ENCODE results near the gene AQP3. TPM values are rescaled to one million over a fixed set of nuclear protein-coding genes. Genes with fewer than 3 reads are reported as not detected.

The AQP3 gene
- total RNA-seq, 1 experiment from 2014 or later = 1.0 TPM

DNA sequence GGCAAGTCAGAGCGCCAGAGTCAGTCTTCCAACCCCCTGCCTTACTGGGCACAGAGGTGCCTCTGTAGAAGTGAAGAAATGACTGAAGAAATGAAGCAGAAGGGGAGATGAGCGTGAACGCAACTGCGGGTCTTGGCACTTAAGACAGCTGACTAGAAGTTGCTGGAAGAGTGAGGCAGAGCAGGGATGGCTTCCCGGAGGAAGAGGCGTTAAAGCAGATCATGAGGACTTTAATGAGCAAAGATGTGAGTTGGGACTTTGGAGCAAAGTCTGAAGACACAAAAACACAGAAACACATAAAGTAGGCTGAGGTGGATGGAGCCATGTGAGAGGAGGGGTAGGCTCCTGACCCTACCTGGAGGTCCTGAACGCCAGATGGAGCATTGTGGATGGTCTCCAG, 7.2 kb downstream of the AQP3 start:
- in situ Hi-C loops (cut with HindIII; ENCODE audit: low pct_unique_long_range_greater_than_20kb, low sequenced_read_pairs) (no loop called here), intact Hi-C loops (cut with micrococcal nuclease; ENCODE audit: unreplicated experiment) (no loop called here)
- TF ChIP-seq TCF7L2 (IDR thresholded peaks at IDR 0.05; ENCODE audit: low read depth, low read length) = no peak
- no peaks in the 10 kb centered on the region for H3K9me3 ChIP-seq (ENCODE audit: control insufficient read depth, insufficient read depth, low read depth, low read length)
- no TSS peak for BruUV-seq (replicated peaks)
- POLR2A ChIA-PET = no interaction called here
- no peaks in the 10 kb centered on the region for H3K27me3 ChIP-seq (ENCODE audit: control insufficient read depth, insufficient read depth, low read length)
- H3K36me3 ChIP-seq (ENCODE audit: control insufficient read depth, insufficient read depth, low read length) = no peaks in the 10 kb centered on the region
- CTCF ChIA-PET = no interaction called here
- no peak for ATAC-seq
- H3K4me1 ChIP-seq (ENCODE audit: control insufficient read depth, insufficient read depth, low read length) = 0 out of 2 replicates have a peak, but pooled peaks cover 3% of the 10 kb centered on the region
- H3K4me3 ChIP-seq (ENCODE audit: low read depth in 2 of 2, low read length in 2 of 2) = no peak overlapping the region
- no peak overlapping the region for H3K27ac ChIP-seq (ENCODE audit: low read length)
- DNase-seq (ENCODE audit: low read depth, low spot score) = no peak

DNA sequence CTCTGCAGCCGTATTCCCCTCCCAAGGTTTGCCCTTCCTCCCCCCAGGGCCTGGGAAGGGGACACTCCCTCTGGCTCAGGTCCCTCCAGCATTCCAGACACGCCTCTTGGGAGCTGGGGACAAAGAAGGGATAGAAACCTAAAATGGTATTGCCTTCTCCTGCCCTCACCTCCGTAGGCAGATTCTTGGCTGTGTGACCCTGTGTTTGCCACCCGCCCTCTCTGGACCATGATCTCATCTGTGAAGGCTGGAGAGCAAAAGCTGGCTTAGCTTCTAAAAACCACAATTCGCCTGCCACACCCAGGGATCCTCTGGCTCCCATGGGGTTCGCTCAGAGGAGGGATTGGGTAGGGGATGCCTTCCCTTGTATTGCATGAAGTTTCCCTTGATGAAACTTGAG, 7.7 kb downstream of the AQP3 start:
- intact Hi-C loops (cut with micrococcal nuclease; ENCODE audit: unreplicated experiment) = no loop called here

More for the DNA sequence above, 7.7 kb downstream of the AQP3 start:
- no TSS peak for BruUV-seq (replicated peaks)
- ATAC-seq = no peak
- Histone ChIP-seq H3K27ac (ENCODE audit: low read length) (no peak overlapping the region), H3K27me3 (ENCODE audit: control insufficient read depth, insufficient read depth, low read length) (no peaks in the 10 kb centered on the region), H3K4me1 (ENCODE audit: control insufficient read depth, insufficient read depth, low read length) (0 out of 2 replicates have a peak, but pooled peaks cover 3% of the 10 kb centered on the region), H3K4me3 (ENCODE audit: low read depth in 2 of 2, low read length in 2 of 2) (no peak overlapping the region), H3K36me3 (ENCODE audit: control insufficient read depth, insufficient read depth, low read length) (no peaks in the 10 kb centered on the region), H3K9me3 (ENCODE audit: control insufficient read depth, insufficient read depth, low read depth, low read length) (no peaks in the 10 kb centered on the region)
- TF ChIP-seq, protein P1, sequence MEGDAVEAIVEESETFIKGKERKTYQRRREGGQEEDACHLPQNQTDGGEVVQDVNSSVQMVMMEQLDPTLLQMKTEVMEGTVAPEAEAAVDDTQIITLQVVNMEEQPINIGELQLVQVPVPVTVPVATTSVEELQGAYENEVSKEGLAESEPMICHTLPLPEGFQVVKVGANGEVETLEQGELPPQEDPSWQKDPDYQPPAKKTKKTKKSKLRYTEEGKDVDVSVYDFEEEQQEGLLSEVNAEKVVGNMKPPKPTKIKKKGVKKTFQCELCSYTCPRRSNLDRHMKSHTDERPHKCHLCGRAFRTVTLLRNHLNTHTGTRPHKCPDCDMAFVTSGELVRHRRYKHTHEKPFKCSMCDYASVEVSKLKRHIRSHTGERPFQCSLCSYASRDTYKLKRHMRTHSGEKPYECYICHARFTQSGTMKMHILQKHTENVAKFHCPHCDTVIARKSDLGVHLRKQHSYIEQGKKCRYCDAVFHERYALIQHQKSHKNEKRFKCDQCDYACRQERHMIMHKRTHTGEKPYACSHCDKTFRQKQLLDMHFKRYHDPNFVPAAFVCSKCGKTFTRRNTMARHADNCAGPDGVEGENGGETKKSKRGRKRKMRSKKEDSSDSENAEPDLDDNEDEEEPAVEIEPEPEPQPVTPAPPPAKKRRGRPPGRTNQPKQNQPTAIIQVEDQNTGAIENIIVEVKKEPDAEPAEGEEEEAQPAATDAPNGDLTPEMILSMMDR (IDR thresholded peaks at IDR 0.05) = no peak
- TF ChIP-seq SIN3A (IDR thresholded peaks at IDR 0.05; ENCODE audit: borderline replicate concordance, insufficient read depth, low read depth, low read length) (no peak), POLR2AphosphoS5 (IDR thresholded peaks at IDR 0.05; ENCODE audit: low read depth, low read length) (no peak), TCF7L2 (IDR thresholded peaks at IDR 0.05; ENCODE audit: low read depth, low read length) (no peak)
- TF ChIP-seq, protein P2, sequence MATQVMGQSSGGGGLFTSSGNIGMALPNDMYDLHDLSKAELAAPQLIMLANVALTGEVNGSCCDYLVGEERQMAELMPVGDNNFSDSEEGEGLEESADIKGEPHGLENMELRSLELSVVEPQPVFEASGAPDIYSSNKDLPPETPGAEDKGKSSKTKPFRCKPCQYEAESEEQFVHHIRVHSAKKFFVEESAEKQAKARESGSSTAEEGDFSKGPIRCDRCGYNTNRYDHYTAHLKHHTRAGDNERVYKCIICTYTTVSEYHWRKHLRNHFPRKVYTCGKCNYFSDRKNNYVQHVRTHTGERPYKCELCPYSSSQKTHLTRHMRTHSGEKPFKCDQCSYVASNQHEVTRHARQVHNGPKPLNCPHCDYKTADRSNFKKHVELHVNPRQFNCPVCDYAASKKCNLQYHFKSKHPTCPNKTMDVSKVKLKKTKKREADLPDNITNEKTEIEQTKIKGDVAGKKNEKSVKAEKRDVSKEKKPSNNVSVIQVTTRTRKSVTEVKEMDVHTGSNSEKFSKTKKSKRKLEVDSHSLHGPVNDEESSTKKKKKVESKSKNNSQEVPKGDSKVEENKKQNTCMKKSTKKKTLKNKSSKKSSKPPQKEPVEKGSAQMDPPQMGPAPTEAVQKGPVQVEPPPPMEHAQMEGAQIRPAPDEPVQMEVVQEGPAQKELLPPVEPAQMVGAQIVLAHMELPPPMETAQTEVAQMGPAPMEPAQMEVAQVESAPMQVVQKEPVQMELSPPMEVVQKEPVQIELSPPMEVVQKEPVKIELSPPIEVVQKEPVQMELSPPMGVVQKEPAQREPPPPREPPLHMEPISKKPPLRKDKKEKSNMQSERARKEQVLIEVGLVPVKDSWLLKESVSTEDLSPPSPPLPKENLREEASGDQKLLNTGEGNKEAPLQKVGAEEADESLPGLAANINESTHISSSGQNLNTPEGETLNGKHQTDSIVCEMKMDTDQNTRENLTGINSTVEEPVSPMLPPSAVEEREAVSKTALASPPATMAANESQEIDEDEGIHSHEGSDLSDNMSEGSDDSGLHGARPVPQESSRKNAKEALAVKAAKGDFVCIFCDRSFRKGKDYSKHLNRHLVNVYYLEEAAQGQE (IDR thresholded peaks at IDR 0.05; ENCODE audit: insufficient read depth in 1 of 2, low read depth in 2 of 2, low read length in 1 of 2) = no peak
- CTCF ChIA-PET = no interaction called here
- DNase-seq (ENCODE audit: low read depth, low spot score) = no peak
- POLR2A ChIA-PET = interaction anchor here (0.6 kb wide), 1 partner anchor 44 kb away, joined by 5 read pairs; no protein-coding TSS in a partner anchor
- in situ Hi-C loops (cut with HindIII; ENCODE audit: low pct_unique_long_range_greater_than_20kb, low sequenced_read_pairs) = no loop called here
